NCI-H1417 treated with DMSO at 0.1 percent for 48 hours (cell line): ENCODE results near the gene EXTL1.

Source experiments
- DNase-seq: peaks from one replicate; lab custom pipeline; 2025; lab: John Stamatoyannopoulos, UW

The EXTL1 gene

GRCh38 chr1:26070296-26070962 is 48.9 kb downstream of the EXTL1 start:
- no peak for DNase-seq

GRCh38 chr1:26070963-26071342 is 49.4 kb downstream of the EXTL1 start:
- DNase-seq, result no peak

GRCh38 chr1:26072305-26072704 is 50.7 kb downstream of the EXTL1 start:
- DNase-seq, result no peak

GRCh38 chr1:26075421-26076144 is 54.0 kb downstream of the EXTL1 start:
- no peak for DNase-seq

GRCh38 chr1:26077524-26077923 is 55.9 kb downstream of the EXTL1 start:
- DNase-seq, result no peak

GRCh38 chr1:26078286-26079177 is 57.0 kb downstream of the EXTL1 start:
- no peak for DNase-seq

GRCh38 chr1:26079178-26079563 is 57.6 kb downstream of the EXTL1 start:
- DNase-seq, result no peak

GRCh38 chr1:26079960-26080814 is 58.6 kb downstream of the EXTL1 start:
- no peak for DNase-seq

GRCh38 chr1:26081267-26082019 is 59.9 kb downstream of the EXTL1 start:
- DNase-seq, result no peak

GRCh38 chr1:26082020-26082350 is 60.4 kb downstream of the EXTL1 start:
- no peak for DNase-seq

GRCh38 chr1:26083208-26083607 is 61.6 kb downstream of the EXTL1 start:
- DNase-seq, result no peak

GRCh38 chr1:26084091-26084561 is 62.6 kb downstream of the EXTL1 start:
- DNase-seq, result no peak

GRCh38 chr1:26084844-26085243 is 63.3 kb downstream of the EXTL1 start:
- DNase-seq, result no peak
